Mucosa of rectum (tissue), 2 donors: ENCODE measurements around the gene SPG7.

Experiments used
- H3K27ac ChIP-seq, 2 donors: one replicate each; pipeline ENCODE4 v1.7.0; 2013; ENCODE audit warnings: inconsistent platforms in 2 of 2, low read depth in 2 of 2, low read length in 2 of 2
- H3K27me3 ChIP-seq, 2 donors: one replicate each; pipeline ENCODE4 v1.7.0; 2013; ENCODE audit warnings: low read length in 2 of 2; ENCODE audit not compliant: control insufficient read depth in 2 of 2, insufficient read depth in 2 of 2
- H3K36me3 ChIP-seq, 2 donors: one replicate each; pipeline ENCODE4 v1.7.0; 2013; ENCODE audit warnings: low read length in 2 of 2; ENCODE audit not compliant: control insufficient read depth in 2 of 2, insufficient read depth in 2 of 2
- H3K4me1 ChIP-seq, 2 donors: one replicate each; pipeline ENCODE4 v1.7.0; 2013; ENCODE audit warnings: low read length in 2 of 2, mild to moderate bottlenecking in 1 of 2; ENCODE audit not compliant: control insufficient read depth in 2 of 2, insufficient read depth in 2 of 2
- H3K4me3 ChIP-seq, 2 donors: one replicate each; pipeline ENCODE4 v1.7.0; 2013; ENCODE audit warnings: low read length in 2 of 2
- H3K9ac ChIP-seq, 2 donors: one replicate each; pipeline ENCODE4 v1.7.0; 2013; ENCODE audit warnings: low read length in 2 of 2, low read depth in 1 of 2, mild to moderate bottlenecking in 1 of 2
- H3K9me3 ChIP-seq, 2 donors: one replicate each; pipeline ENCODE4 v1.7.0; 2013; ENCODE audit warnings: low read length in 2 of 2; ENCODE audit not compliant: control insufficient read depth in 2 of 2
- donor health status: healthy.
- donor health status: Normal muscosa, but diverticular disease.

Gene SPG7

DNA sequence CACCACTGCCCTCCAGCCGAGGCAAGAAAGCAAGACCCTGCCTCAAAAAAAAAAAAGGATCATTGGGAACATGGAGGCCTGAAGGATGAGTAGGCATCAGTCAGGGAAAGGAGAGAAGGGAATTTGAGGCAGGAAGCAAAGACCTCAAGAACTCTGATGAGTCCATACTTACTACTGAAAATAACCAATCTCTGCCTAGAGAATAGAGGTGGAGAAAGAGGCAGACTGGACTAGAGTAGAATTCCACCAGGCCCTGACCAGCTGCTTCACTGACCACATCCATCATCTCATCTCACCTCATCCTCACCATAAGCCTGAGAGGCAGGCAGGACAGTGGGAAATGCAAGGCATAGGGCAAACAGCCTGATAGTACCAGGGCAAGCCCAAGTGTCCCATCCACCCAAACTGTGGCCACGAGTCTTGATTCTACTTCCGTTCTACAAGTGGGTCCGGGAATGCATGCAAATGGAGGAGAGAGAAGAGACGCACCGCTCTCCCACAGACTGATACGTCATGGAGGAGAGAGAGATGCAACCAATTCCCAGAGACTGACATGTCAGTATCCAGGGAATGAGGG, 35.0 kb upstream of the SPG7 start:
- H3K9me3 ChIP-seq = no peaks in the 10 kb centered on the region
- no peaks in the 10 kb centered on the region for H3K27me3 ChIP-seq
- H3K27ac ChIP-seq = no peak overlapping the region
- H3K4me3 ChIP-seq = no peak overlapping the region
- H3K36me3 ChIP-seq = no peaks in the 10 kb centered on the region
- H3K4me1 ChIP-seq = peaks cover 17 to 23% of the 10 kb centered on the region in 2 donors
- no peak overlapping the region for H3K9ac ChIP-seq

DNA sequence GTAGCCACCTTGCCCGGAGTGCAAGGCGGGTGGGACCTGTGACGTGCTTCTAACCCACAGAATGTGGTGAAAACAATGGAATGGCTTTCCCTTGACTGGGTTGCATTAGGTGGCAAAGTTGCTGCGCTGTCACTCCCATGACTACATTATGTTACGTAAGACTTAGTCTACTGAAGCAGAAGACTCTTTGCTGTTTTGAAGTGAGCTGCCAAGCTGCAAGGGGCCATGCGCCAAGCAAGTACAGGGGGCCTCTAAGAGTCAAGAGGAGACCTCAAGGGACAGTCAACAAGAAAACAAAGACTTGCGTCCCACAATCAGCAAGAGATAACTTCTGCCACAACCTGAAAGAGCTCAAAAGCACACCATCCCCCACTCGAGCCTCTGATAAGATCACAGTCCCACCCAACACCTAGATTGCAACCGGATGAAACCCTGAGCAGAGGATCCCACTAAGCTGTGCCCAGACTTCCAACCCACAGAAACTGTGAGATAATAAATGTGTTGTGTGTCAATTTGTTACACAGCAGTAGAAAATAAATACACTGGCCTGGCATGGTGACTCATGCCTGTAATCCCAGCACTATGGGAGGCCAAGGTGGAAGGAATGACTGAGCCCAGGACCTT, 34.3 kb upstream of the SPG7 start:
- no peaks in the 10 kb centered on the region for H3K27me3 ChIP-seq
- no peak overlapping the region for H3K4me3 ChIP-seq
- no peak overlapping the region for H3K9ac ChIP-seq
- H3K36me3 ChIP-seq = no peaks in the 10 kb centered on the region
- no peaks in the 10 kb centered on the region for H3K9me3 ChIP-seq
- no peak overlapping the region for H3K27ac ChIP-seq
- peaks cover 17 to 29% of the 10 kb centered on the region in 2 donors for H3K4me1 ChIP-seq

DNA sequence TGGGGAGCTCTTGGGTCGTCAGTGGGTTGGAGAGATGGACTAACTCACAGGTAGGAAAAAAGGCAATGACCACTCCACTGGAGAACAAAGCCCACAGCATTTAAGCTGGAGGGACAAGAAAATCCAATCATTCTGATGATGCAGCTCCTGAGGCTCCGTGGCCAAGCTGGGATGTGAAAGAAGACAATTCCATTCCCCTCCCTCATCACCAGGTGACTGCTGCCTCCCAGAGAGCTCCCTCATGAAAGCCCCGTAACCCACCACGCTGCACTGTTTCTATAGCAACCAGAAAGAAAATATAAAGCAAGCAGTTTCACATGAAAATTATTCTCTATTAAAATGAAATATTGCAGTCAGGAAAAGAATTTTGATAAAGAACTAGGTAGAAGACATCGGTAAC, 33.1 kb upstream of the SPG7 start:
- Histone ChIP-seq H3K4me1 (peaks cover 17 to 31% of the 10 kb centered on the region in 2 donors), H3K9ac (no peak overlapping the region), H3K27ac (no peak overlapping the region), H3K27me3 (no peaks in the 10 kb centered on the region), H3K36me3 (no peaks in the 10 kb centered on the region), H3K9me3 (no peaks in the 10 kb centered on the region), H3K4me3 (no peak overlapping the region)

DNA sequence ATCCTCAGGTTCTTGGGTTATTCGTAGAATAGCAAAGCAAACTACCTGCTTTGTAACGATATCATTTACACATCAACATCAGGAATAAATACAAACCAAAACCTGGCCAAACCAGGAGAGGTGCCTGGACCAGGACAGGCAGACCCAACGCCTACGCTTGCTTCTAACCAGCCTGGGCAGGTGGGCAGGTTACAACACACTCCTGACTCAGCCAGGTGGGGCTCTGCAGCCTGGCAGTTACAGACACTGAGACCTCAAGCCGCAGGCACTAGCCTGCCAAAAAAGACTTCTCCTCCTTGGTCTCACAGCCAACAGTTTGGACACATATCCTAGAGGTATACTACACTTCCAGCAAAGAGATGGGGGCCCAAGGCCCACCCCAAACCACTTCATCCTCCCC, 31.8 kb upstream of the SPG7 start:
- Histone ChIP-seq H3K27ac (no peak overlapping the region), H3K4me3 (no peak overlapping the region), H3K27me3 (no peaks in the 10 kb centered on the region), H3K4me1 (peaks cover 20 to 38% of the 10 kb centered on the region in 2 donors), H3K9me3 (no peaks in the 10 kb centered on the region), H3K36me3 (no peaks in the 10 kb centered on the region), H3K9ac (no peak overlapping the region)

DNA sequence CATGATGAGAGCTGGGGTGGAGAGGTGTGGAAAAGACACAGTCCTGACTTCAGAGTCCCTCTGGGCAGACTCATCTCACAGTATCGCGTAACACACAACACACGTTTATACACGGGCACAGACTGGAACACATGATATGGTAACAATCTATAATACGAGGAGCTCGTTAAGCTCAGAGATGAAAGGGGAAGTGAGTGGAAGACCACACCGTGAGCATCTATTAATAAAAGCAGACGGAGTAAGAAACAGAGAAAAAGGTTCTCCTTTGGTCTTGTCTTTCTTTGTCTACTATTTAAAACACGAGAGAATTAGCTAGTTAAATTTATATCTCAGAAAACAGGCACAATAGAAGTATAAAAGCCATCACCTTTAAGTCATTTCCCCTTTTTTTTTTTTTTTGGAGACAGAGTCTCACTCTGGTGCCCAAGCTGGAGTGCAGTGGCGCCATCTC, 31.4 kb upstream of the SPG7 start:
- H3K9ac ChIP-seq = no peak overlapping the region
- H3K27ac ChIP-seq = no peak overlapping the region
- no peaks in the 10 kb centered on the region for H3K9me3 ChIP-seq
- H3K36me3 ChIP-seq = no peaks in the 10 kb centered on the region
- peaks cover 24 to 41% of the 10 kb centered on the region in 2 donors for H3K4me1 ChIP-seq
- no peaks in the 10 kb centered on the region for H3K27me3 ChIP-seq
- H3K4me3 ChIP-seq = no peak overlapping the region

GRCh38 chr16:89478576-89479221, 29.5 kb upstream of the SPG7 start:
- H3K9me3 ChIP-seq = no peaks in the 10 kb centered on the region
- H3K4me1 ChIP-seq = peaks cover 29 to 42% of the 10 kb centered on the region in 2 donors
- no peak overlapping the region for H3K9ac ChIP-seq
- H3K27me3 ChIP-seq = no peaks in the 10 kb centered on the region
- no peak overlapping the region for H3K4me3 ChIP-seq
- H3K27ac ChIP-seq = no peak overlapping the region
- no peaks in the 10 kb centered on the region for H3K36me3 ChIP-seq

- Histone ChIP-seq H3K4me3 (no peak overlapping the region), H3K4me1 (peaks cover 43 to 61% of the 10 kb centered on the region in 2 donors), H3K27ac (peak overlapping the region in 1 of 2 donors; percentile 83), H3K9ac (peak overlapping the region in 1 of 2 donors; percentile 23), H3K27me3 (no peaks in the 10 kb centered on the region), H3K9me3 (no peaks in the 10 kb centered on the region), H3K36me3 (no peaks in the 10 kb centered on the region)
These were observed 26.7 kb upstream of the SPG7 start for GRCh38 chr16:89481356-89481955.

GRCh38 chr16:89482150-89482816, 25.9 kb upstream of the SPG7 start:
- H3K36me3 ChIP-seq = no peaks in the 10 kb centered on the region
- peaks cover 43 to 57% of the 10 kb centered on the region in 2 donors for H3K4me1 ChIP-seq
- peak overlapping the region; percentile 81 to 83 for H3K27ac ChIP-seq
- H3K9me3 ChIP-seq = no peaks in the 10 kb centered on the region
- peak overlapping the region; percentile 27 to 55 for H3K9ac ChIP-seq
- no peaks in the 10 kb centered on the region for H3K27me3 ChIP-seq
- peak overlapping the region; percentile 20 to 28 for H3K4me3 ChIP-seq

- peak overlapping the region; percentile 81 to 83 for H3K27ac ChIP-seq
- H3K4me1 ChIP-seq = peaks cover 43 to 57% of the 10 kb centered on the region in 2 donors
- no peaks in the 10 kb centered on the region for H3K36me3 ChIP-seq
- no peaks in the 10 kb centered on the region for H3K9me3 ChIP-seq
- H3K27me3 ChIP-seq = no peaks in the 10 kb centered on the region
- peak overlapping the region; percentile 27 to 55 for H3K9ac ChIP-seq
- H3K4me3 ChIP-seq = peak overlapping the region; percentile 20 to 28
These were observed 25.4 kb upstream of the SPG7 start for GRCh38 chr16:89482817-89483205.
